GM18517 (cell line): ENCODE data around the gene GNG12.

Experiments used
- ATAC-seq: cut with Tn5 transposase; IDR thresholded peaks from one replicate; pipeline ENCODE4 v1.9.1; 2021; ENCODE audit warnings: mild to moderate bottlenecking, moderate library complexity; ENCODE audit not compliant: unreplicated experiment

GNG12 gene

GRCh38 chr1:67788238-67788790, 45.0 kb downstream of the GNG12 start:
- no peak for ATAC-seq

- ATAC-seq: no peak
Measured at GRCh38 chr1:67787746-67788145, 45.5 kb downstream of the GNG12 start.

- ATAC-seq: no peak
Measured at GRCh38 chr1:67785847-67786753, 47.2 kb downstream of the GNG12 start.

GRCh38 chr1:67784545-67785186, 48.6 kb downstream of the GNG12 start:
- ATAC-seq: no peak

GRCh38 chr1:67780637-67781036, 52.6 kb downstream of the GNG12 start:
- ATAC-seq: no peak

GRCh38 chr1:67777440-67777839, 55.8 kb downstream of the GNG12 start:
- ATAC-seq: no peak

GRCh38 chr1:67777016-67777415, 56.3 kb downstream of the GNG12 start:
- ATAC-seq: no peak

- ATAC-seq: no peak
Measured at GRCh38 chr1:67773462-67773861, 59.8 kb downstream of the GNG12 start.

GRCh38 chr1:67771749-67772148, 61.5 kb downstream of the GNG12 start:
- no peak for ATAC-seq

GRCh38 chr1:67771152-67771551, 62.1 kb downstream of the GNG12 start:
- ATAC-seq: no peak

- ATAC-seq: no peak
Measured at GRCh38 chr1:67769633-67770256, 63.5 kb downstream of the GNG12 start.

- ATAC-seq: no peak
Measured at GRCh38 chr1:67768480-67768879, 64.8 kb downstream of the GNG12 start.

- no peak for ATAC-seq
Measured at GRCh38 chr1:67767103-67767782, 66.0 kb downstream of the GNG12 start.

- peak; percentile 49 for ATAC-seq
Measured at GRCh38 chr1:67766141-67766978, 66.9 kb downstream of the GNG12 start.

GRCh38 chr1:67764633-67765032, 68.6 kb downstream of the GNG12 start:
- ATAC-seq: no peak

- no peak for ATAC-seq
Measured at GRCh38 chr1:67761730-67762129, 71.5 kb downstream of the GNG12 start.

GRCh38 chr1:67761091-67761490, 72.2 kb downstream of the GNG12 start:
- no peak for ATAC-seq

GRCh38 chr1:67760030-67760821, 73.0 kb downstream of the GNG12 start:
- peak; percentile 100 for ATAC-seq

GRCh38 chr1:67759692-67760029, 73.6 kb downstream of the GNG12 start:
- peak; percentile 15 for ATAC-seq
